Measurements from ENCODE around the gene ENO2.

Gene ENO2

DNA sequence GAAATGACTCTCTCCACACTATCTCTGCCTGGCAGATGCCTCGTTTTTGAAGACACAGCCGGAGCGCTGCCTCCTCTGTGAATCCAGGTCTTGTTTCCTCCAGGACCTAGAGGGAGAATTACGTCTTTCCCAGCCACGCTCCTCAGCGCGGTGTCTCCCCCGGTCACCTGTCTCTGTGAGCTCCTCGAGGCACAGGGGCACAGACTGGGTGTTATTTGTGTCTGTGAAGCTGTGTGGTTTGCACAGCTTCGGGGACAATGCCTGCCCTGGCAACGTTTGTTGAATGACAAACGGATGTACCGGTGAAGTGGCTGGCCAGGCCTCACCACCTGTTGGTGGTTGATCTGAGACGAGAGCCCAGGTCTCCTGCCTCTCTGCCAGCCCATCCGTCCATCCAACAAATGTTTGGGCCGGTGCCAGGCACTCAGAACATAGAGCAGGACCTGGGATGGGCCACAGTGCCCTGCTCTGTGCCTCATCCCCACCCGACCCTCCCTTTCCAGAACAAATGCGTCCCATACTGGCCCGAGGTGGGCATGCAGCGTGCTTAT is 42.8 kb downstream of the ENO2 start:
- TF ChIP-seq, protein P1, sequence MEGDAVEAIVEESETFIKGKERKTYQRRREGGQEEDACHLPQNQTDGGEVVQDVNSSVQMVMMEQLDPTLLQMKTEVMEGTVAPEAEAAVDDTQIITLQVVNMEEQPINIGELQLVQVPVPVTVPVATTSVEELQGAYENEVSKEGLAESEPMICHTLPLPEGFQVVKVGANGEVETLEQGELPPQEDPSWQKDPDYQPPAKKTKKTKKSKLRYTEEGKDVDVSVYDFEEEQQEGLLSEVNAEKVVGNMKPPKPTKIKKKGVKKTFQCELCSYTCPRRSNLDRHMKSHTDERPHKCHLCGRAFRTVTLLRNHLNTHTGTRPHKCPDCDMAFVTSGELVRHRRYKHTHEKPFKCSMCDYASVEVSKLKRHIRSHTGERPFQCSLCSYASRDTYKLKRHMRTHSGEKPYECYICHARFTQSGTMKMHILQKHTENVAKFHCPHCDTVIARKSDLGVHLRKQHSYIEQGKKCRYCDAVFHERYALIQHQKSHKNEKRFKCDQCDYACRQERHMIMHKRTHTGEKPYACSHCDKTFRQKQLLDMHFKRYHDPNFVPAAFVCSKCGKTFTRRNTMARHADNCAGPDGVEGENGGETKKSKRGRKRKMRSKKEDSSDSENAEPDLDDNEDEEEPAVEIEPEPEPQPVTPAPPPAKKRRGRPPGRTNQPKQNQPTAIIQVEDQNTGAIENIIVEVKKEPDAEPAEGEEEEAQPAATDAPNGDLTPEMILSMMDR (IDR thresholded peaks at IDR 0.05) = no peak
- H3K4me3 ChIP-seq (ENCODE audit: low read depth, low read length) = no peak overlapping the region

DNA sequence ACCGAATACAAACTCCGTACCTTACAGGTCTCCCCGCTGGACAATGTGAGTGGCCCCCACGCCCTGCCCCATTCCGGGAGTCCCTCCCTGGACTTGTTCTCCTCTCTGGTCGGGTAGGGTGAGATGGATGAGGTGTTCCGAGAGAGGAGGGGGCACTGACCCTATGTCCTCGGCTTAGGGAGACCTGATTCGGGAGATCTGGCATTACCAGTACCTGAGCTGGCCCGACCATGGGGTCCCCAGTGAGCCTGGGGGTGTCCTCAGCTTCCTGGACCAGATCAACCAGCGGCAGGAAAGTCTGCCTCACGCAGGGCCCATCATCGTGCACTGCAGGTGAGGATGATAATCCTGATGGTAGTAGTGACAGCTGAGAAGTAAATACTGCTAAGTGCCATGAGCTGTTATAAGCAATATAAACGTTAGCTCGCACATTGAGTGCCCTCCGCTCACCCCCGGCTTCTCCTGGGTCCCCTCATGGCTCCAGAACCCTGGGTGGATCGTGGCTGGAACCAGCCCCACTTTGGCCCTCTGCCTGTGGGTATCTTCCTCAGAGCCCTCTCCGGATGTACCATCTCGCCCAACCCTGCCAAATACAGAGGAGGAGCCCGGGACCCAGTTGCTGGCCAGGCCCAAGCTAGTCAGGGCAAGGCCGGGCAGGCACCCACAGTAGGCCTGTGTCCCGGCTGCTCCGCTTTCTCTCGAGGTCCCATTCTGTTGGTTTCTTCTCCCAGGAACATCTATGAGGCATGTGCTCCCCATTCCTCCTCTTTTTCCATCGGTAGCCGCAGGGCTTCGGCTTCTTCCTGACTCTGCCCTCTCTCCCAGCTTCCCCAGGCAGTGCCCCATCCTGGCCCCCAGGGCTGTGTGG is 43.6 kb downstream of the ENO2 start:
- no peaks in the 10 kb centered on the region for H3K9me3 ChIP-seq (ENCODE audit: control insufficient read depth, low read length)
- H2AFZ ChIP-seq = no peak overlapping the region
- no peak overlapping the region for H3K4me2 ChIP-seq (ENCODE audit: low read length)
- TF ChIP-seq, protein P1 (IDR thresholded peaks at IDR 0.05) = no peak
- no peaks in the 10 kb centered on the region for H3K36me3 ChIP-seq (ENCODE audit: control insufficient read depth, insufficient read depth, low read length)
- H3K9ac ChIP-seq = no peak overlapping the region
- H3K4me3 ChIP-seq (ENCODE audit: low read depth, low read length) = no peak overlapping the region
- H3K27me3 ChIP-seq (ENCODE audit: control insufficient read depth, insufficient read depth, low read length) = no peaks in the 10 kb centered on the region
- H3K27ac ChIP-seq = peak overlapping the region; percentile 51
- H3K79me2 ChIP-seq = no peaks in the 10 kb centered on the region
- peaks cover 21% of the 10 kb centered on the region for H3K4me1 ChIP-seq

More for the DNA sequence above, 42.8 kb downstream of the ENO2 start:
- H3K27me3 ChIP-seq (ENCODE audit: control insufficient read depth, insufficient read depth, low read length) = no peaks in the 10 kb centered on the region
- no peaks in the 10 kb centered on the region for H3K79me2 ChIP-seq
- peak overlapping the region; percentile 25 for H2AFZ ChIP-seq
- H3K4me1 ChIP-seq = peaks cover 19% of the 10 kb centered on the region
- no peak overlapping the region for H3K4me2 ChIP-seq (ENCODE audit: low read length)
- H3K9me3 ChIP-seq (ENCODE audit: control insufficient read depth, low read length) = no peaks in the 10 kb centered on the region
- no peak overlapping the region for H3K9ac ChIP-seq
- H3K27ac ChIP-seq = peak overlapping the region; percentile 74
- no peaks in the 10 kb centered on the region for H3K36me3 ChIP-seq (ENCODE audit: control insufficient read depth, insufficient read depth, low read length)

DNA sequence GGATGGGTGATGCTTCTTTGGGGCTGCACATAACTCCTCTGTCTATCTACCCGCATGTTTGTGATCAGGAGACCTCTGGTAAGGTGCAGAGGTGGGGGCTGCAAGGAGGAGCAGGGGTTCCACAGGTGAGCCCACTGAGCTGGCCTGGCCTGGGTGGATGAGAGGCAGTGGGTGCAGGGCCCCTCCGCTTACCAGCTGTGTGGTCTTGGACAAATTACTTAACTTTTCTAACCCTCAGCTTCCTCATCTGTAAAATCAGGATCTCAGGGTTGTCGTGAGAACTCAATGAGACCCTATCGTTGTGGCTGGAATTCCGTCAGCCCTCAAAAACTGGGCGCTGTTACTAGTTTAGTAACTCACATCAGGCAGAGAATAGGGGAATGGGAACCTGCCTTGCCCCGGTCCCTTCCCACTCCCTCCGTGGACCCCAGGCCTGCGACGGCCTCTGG is 44.3 kb downstream of the ENO2 start:
- H3K79me2 ChIP-seq = peaks cover 5% of the 10 kb centered on the region
- H2AFZ ChIP-seq = no peak overlapping the region
- no peak overlapping the region for H3K4me2 ChIP-seq (ENCODE audit: low read length)
- no peaks in the 10 kb centered on the region for H3K9me3 ChIP-seq (ENCODE audit: control insufficient read depth, low read length)
- no peak overlapping the region for H3K4me3 ChIP-seq (ENCODE audit: low read depth, low read length)
- H3K4me1 ChIP-seq = peaks cover 21% of the 10 kb centered on the region
- H3K36me3 ChIP-seq (ENCODE audit: control insufficient read depth, insufficient read depth, low read length) = no peaks in the 10 kb centered on the region
- peak overlapping the region; percentile 51 for H3K27ac ChIP-seq
- TF ChIP-seq, protein P1 (IDR thresholded peaks at IDR 0.05) = no peak
- H3K9ac ChIP-seq = no peak overlapping the region
- H3K27me3 ChIP-seq (ENCODE audit: control insufficient read depth, insufficient read depth, low read length) = no peaks in the 10 kb centered on the region

DNA sequence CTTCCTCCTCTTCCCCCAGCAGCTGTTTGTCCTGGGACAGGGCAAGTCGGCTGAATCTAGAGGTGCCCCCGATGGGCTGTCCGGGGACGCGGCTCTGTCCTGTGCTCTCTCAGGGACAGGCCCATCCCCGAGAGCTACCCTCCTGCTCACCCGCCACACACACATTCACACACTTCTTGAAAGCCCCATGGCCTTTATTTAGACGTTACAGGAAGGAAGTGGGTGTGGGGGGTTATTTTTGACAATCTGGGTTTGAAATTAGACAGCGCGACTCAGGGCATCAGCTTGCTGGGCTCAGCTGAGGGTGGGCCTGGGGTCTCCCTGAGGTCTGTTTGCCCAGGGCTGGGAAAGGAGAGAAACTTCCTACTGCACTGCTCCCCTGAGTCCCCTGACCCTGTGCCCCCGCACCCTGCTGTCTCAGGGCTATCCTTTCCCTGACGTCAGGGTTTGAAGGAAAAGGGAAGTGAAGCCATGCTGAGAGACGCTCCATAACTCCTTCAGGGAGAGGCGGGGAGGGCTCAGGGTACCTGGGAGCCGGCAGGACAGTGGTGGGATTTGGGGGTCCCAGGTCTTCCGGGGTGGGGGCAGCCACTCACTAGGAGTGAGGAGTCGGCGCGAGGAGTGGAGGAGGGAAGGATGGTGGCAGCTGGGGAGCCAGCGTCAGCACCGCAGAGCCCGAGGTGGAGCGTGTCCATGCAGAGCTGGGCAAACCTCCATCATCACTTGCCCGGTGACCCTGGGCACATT is 44.9 kb downstream of the ENO2 start:
- no peaks in the 10 kb centered on the region for H3K27me3 ChIP-seq (ENCODE audit: control insufficient read depth, insufficient read depth, low read length)
- no peak overlapping the region for H2AFZ ChIP-seq
- H3K27ac ChIP-seq = peak overlapping the region; percentile 51
- H3K4me2 ChIP-seq (ENCODE audit: low read length) = peak overlapping the region; percentile 8
- H3K4me3 ChIP-seq (ENCODE audit: low read depth, low read length) = no peak overlapping the region
- no peaks in the 10 kb centered on the region for H3K9me3 ChIP-seq (ENCODE audit: control insufficient read depth, low read length)
- no peak overlapping the region for H3K9ac ChIP-seq
- no peaks in the 10 kb centered on the region for H3K36me3 ChIP-seq (ENCODE audit: control insufficient read depth, insufficient read depth, low read length)
- peaks cover 11% of the 10 kb centered on the region for H3K79me2 ChIP-seq
- TF ChIP-seq, protein P1 (IDR thresholded peaks at IDR 0.05) = no peak
- peaks cover 21% of the 10 kb centered on the region for H3K4me1 ChIP-seq
